ENCODE measurements around the gene TBXA2R.

GRCh38 chr19:3570606-3571011, 36.1 kb downstream of the TBXA2R start:
- TF ChIP-seq CTCF (IDR thresholded peaks at IDR 0.05; ENCODE audit: low read length) = no peak
- TF ChIP-seq EZH2 (IDR thresholded peaks at IDR 0.05; ENCODE audit: borderline replicate concordance, low read length) = no peak

Data from OCI-LY1 (cell line).